Fibroblast of skin of left quadriceps (primary cell): ENCODE measurements around the gene GRIN2A.
A peak's percentile ranks its signal among the peaks of the same experiment; 100 is the strongest.

Experiments used
- DNase-seq, 2 experiments: peaks; one replicate each; pipeline ENCODE4 v3.0.0-alpha.2; 2013; ENCODE audit warnings: low read depth in 2 of 2

GRIN2A gene

GRCh38 chr16:9821331-9821730 lies 360.9 kb downstream of the GRIN2A start:
- no peak for DNase-seq

- DNase-seq, result no peak
Observed at GRCh38 chr16:9820476-9821246, 361.6 kb downstream of the GRIN2A start.

DNA sequence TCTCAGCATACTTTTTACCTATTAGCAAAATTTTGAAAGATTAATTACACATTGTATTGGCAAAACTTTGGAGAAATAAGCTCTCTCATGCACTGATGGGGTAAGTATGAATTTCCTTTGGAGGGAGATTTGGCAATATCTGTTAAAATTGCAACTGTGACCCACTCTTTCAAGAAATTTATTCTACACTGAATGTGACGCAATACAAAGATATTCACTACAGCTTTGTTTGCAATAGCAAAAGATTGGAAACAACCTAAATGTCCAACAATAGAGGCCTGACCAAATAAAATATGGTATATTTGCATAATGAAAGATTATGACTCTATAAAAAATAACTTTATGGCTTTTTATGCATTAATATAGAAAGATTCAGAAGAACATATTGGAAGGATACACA lies 363.5 kb downstream of the GRIN2A start:
- no peak for DNase-seq

DNA sequence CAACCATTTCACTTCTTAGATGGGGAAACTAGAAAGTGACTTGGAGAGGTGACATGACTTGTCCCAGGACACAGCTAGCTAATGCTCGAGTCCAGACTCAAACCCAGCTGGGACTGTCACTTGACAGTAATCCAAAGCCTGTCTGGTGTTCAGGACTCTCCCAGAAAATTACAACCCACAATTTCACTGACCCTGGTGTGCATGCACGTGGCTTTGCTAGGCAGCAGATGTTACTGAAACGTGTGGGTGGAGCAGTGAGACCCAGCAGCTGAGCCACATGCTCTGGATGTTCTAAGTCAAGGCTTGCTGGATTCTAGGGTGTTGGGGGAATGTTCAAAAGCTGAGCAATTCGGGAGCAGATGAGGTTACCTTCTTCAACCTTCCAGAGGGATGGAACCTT lies 364.6 kb downstream of the GRIN2A start:
- DNase-seq, result no peak

GRCh38 chr16:9816644-9817043 lies 365.6 kb downstream of the GRIN2A start:
- no peak for DNase-seq

- no peak for DNase-seq
Observed at GRCh38 chr16:9813665-9814064, 368.6 kb downstream of the GRIN2A start.

DNA sequence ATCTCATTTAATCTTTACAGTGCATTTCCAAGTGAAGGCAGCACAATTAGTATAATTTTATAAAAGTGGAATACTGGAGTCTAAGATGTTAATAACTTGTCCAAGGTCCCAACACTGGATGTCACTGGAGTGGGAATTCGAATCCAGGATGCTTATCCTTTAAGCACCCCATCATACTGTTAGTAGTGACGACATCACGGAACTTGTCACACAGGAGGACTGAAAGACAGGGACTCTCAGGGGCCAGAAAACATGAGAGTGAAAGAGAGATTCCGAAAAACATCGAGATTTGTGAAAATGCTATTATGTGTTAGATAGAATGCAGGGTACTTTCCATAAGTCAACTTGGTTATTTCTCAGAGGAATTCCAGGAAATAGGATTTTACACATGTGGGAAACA lies 374.0 kb downstream of the GRIN2A start:
- DNase-seq, result no peak

- DNase-seq, result no peak
Observed at GRCh38 chr16:9807302-9807701, 374.9 kb downstream of the GRIN2A start.

- DNase-seq, result no peak
Observed at GRCh38 chr16:9805109-9805508, 377.1 kb downstream of the GRIN2A start.

DNA sequence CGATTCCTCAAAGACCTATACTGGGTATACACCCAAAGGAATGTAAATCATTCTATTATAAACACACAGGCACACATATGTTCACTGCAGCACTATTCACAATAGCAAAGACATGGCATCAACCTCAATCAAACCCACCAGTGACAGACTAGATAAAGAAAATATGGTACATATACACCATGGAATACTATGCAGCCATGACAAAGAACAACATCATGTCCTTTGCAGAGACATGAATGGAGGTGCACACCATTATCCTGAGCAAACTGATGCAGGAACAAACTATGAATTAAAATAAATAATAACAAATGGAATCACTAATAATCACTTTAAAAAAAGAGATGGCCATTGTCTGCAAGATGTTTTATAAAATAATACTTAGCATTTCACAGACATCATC lies 380.1 kb downstream of the GRIN2A start:
- no peak for DNase-seq

GRCh38 chr16:9801651-9802050 lies 380.6 kb downstream of the GRIN2A start:
- no peak for DNase-seq

- peak; percentile 49 to 54 for DNase-seq
Observed at GRCh38 chr16:9800186-9800738, 382.0 kb downstream of the GRIN2A start.

DNA sequence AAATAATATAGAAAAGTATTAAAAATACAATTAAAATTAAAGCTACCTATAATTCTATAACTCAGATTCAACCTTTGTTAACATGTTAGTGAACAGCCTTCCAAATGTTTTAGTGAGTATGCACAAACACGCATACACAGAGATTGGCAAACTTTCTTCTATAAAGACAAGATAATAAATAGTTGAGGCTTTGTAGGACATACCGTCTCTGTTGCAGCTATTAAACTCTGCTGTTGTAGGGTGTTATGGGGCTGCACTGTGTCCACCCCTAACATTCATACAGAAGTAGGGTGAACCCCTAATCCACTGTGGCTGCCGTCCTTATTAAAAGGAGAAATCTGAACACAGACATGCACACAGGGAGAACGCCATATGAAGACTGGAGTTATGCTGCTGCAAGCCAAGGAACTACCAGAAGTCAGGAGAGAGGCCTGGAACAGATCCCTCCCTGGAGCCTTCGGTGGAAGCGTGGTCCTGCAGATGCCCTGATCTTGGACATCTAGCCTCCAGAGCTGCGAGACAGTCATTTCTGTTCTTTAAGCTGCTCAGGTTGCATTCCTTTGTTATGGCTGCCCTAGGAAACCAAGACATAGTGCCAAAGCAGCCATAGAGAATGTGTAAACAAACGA lies 383.2 kb downstream of the GRIN2A start:
- no peak for DNase-seq

GRCh38 chr16:9798474-9798873 lies 383.8 kb downstream of the GRIN2A start:
- DNase-seq, result no peak

DNA sequence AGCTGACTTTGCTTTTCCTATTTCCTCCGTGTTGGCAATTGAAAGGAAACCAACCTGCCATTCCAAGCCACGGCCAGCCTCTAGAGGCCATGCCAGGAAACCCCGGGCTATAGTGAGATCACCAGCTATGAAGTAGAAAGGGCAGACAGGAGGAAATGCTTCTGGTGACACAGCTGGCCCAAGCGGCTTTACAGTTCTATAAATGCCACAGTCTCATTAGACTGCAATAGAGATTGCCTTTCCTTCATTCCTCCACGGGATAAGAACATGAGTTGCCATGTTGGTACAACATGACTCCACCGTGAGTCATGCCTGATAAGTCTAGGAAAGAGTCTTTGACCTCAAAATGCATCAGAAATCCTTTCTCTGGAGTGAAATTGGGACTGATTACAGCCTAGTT lies 384.9 kb downstream of the GRIN2A start:
- peak in 1 of 2 experiments; percentile 27 for DNase-seq

DNA sequence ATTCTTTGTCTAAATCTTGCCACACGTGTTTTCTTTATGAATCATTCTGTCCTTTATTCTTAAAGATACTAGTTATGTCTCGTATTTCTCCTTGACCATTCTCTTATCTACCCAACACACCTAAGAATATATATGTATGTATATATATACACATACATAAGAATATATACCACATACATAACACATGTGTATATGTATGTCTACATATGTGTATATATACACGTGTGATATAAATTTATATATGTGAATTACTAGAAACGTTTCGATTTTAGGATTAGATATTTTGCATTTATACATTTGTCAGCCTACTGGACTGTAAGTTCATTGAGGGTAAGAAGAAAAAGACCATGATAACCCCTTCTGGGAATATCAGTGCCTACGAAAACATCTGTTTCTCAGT lies 388.6 kb downstream of the GRIN2A start:
- DNase-seq, result no peak

DNA sequence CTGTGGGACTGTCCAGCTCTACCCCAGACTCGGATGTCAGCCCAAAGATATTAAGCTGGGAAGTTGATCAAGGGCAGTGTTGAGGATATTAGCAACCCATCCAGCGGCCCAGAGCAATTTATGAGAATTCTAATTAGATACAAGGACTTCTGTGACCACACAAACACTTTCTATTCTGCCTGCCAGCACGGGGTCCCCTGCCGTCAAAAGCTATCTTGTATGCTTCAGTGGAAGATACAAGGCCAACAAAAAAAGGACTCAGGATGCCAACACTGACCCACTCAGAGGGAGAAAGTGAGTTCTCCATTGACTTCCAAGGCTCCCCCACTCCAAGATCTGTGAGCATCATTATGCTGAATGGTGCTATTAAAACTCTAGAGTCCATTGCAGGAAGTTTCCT lies 390.7 kb downstream of the GRIN2A start:
- DNase-seq, result no peak

- no peak for DNase-seq
Observed at GRCh38 chr16:9790199-9790598, 392.0 kb downstream of the GRIN2A start.

DNA sequence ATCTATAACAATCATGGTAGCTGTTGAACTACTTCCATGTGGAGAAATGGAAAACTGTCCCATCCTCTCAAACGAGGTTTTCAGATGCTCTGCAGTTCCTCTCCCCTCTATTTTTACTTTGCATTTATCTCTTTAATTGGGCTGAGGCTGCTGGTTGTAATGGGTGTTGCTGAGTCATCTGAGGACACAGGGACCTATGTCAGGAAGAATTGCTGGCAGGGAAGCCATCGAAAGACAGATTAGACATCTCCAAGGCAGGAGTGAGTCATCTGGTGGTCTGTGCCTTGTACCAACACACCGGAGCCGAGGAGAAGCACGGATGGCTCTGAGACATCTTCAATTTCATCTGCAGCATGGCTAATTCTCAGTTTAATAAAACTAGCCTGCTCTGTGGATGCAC lies 394.5 kb downstream of the GRIN2A start:
- DNase-seq, result no peak

DNA sequence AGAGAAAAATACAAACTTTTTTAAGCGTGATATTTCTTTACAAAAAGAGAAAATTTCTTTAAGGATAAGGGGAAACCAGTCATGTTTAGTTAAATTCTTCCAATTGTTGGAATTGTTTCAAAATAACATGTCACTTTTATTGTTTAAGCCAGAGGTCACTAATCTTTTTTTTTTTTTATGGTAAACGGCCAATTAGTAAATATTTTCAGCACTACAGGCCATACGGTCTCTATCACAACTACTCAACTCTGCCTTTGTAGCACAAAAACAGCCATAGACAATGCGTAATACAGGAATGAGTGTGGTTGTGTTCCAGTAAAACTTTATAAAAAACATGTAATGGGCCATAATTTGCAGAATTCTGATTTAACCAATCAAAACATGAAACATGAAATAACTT lies 401.4 kb downstream of the GRIN2A start:
- no peak for DNase-seq

DNA sequence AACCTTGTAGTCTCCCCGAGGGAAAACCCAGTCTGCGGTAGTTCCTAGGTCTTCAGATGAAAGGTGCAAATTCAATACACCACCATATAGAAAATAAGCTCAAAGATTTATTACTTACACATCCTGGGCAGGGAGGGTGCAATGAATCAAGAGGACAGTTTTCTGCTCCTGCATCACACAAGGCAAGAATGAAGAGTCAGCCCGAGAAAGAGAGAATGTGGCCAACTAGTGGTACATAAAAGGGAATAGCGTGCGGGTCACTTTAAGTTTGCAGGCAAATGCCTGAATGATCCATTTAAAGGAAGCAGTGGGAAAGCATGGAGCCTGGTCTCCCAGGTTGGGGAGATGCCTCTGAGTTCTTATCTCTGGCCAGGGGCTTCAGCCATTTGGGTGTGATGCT lies 403.4 kb downstream of the GRIN2A start:
- no peak for DNase-seq

GRCh38 chr16:9775998-9776397 lies 406.2 kb downstream of the GRIN2A start:
- no peak for DNase-seq

- no peak for DNase-seq
Observed at GRCh38 chr16:9773289-9773688, 408.9 kb downstream of the GRIN2A start.
